Measurements from ENCODE around the gene ZNF519.
"Not testable (repeated sequence)": the region's sequence is repeated elsewhere in the genome, so short reads cannot be mapped to it uniquely, and the experiment has no call there.

Gene ZNF519

GRCh38 chr18:14146771-14147170 is 14.5 kb upstream of the ZNF519 start:
- DNase-seq, result not testable (repeated sequence)

- not testable (repeated sequence) for DNase-seq
These were observed 13.5 kb upstream of the ZNF519 start for GRCh38 chr18:14145581-14146338.

- DNase-seq, result not testable (repeated sequence)
These were observed 12.8 kb upstream of the ZNF519 start for GRCh38 chr18:14145021-14145420.

GRCh38 chr18:14144628-14144895 is 12.3 kb upstream of the ZNF519 start:
- DNase-seq, result no peak

- not testable (repeated sequence) for DNase-seq
These were observed 11.8 kb upstream of the ZNF519 start for GRCh38 chr18:14143871-14144627.

GRCh38 chr18:14143396-14143795 is 11.2 kb upstream of the ZNF519 start:
- not testable (repeated sequence) for DNase-seq

GRCh38 chr18:14142177-14142576 is 9.9 kb upstream of the ZNF519 start:
- not testable (repeated sequence) for DNase-seq

GRCh38 chr18:14139583-14139982 is 7.3 kb upstream of the ZNF519 start:
- not testable (repeated sequence) for DNase-seq

GRCh38 chr18:14137971-14138370 is 5.7 kb upstream of the ZNF519 start:
- DNase-seq, result not testable (repeated sequence)

- DNase-seq, result peak in 1 of 2 donors; percentile 6
These were observed 452 bp downstream of the ZNF519 start for GRCh38 chr18:14131696-14132270.

- not testable (repeated sequence) for DNase-seq
These were observed 1.4 kb downstream of the ZNF519 start for GRCh38 chr18:14130804-14131203.

GRCh38 chr18:14124689-14125088 is 7.5 kb downstream of the ZNF519 start:
- no peak for DNase-seq

GRCh38 chr18:14122097-14122496 is 10.1 kb downstream of the ZNF519 start:
- DNase-seq, result no peak

- DNase-seq, result no peak
These were observed 11.3 kb downstream of the ZNF519 start for GRCh38 chr18:14120926-14121325.

GRCh38 chr18:14117606-14118005 is 14.6 kb downstream of the ZNF519 start:
- DNase-seq, result no peak

- no peak for DNase-seq
These were observed 25.3 kb downstream of the ZNF519 start for GRCh38 chr18:14106906-14107305.

- DNase-seq, result no peak
These were observed 27.1 kb downstream of the ZNF519 start for GRCh38 chr18:14104906-14105748.

GRCh38 chr18:14104201-14104600 is 28.0 kb downstream of the ZNF519 start:
- DNase-seq, result no peak

GRCh38 chr18:14100503-14101286 is 31.5 kb downstream of the ZNF519 start:
- peak in 1 of 2 donors; percentile 10 for DNase-seq

GRCh38 chr18:14098428-14098827 is 33.8 kb downstream of the ZNF519 start:
- DNase-seq, result no peak

- DNase-seq, result no peak
These were observed 34.5 kb downstream of the ZNF519 start for GRCh38 chr18:14097761-14098160.

GRCh38 chr18:14093307-14093915 is 38.8 kb downstream of the ZNF519 start:
- no peak for DNase-seq
